ENCODE results near the gene SKAP1.

- TF ChIP-seq POLR2AphosphoS5 (IDR thresholded peaks at IDR 0.05; ENCODE audit: low read depth, low read length): no peak
- TF ChIP-seq TAF1 (IDR thresholded peaks at IDR 0.05; ENCODE audit: low read depth, low read length): no peak
- no peak for TF ChIP-seq POLR2A (IDR thresholded peaks at IDR 0.05; ENCODE audit: low read depth, low read length)
- no peak for TF ChIP-seq PAX5 (IDR thresholded peaks at IDR 0.05; ENCODE audit: insufficient read depth, low read length, severe bottlenecking)
- TF ChIP-seq POU2F2 (IDR thresholded peaks at IDR 0.05; ENCODE audit: low read depth, low read length): no peak
These were observed 323.2 kb downstream of the SKAP1 start for GRCh38 chr17:48106802-48107136.
